HG02885 (cell line): Measurements from ENCODE around the gene GJC3.
"Not testable (repeated sequence)": the region's sequence is repeated elsewhere in the genome, so short reads cannot be mapped to it uniquely, and the experiment has no call there.

Experiments
- ATAC-seq: cut with Tn5 transposase; IDR thresholded peaks from one replicate; pipeline ENCODE4 v1.9.1; 2021; ENCODE audit warnings: mild to moderate bottlenecking; ENCODE audit not compliant: unreplicated experiment, poor library complexity

The GJC3 gene, protein sequence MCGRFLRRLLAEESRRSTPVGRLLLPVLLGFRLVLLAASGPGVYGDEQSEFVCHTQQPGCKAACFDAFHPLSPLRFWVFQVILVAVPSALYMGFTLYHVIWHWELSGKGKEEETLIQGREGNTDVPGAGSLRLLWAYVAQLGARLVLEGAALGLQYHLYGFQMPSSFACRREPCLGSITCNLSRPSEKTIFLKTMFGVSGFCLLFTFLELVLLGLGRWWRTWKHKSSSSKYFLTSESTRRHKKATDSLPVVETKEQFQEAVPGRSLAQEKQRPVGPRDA

DNA sequence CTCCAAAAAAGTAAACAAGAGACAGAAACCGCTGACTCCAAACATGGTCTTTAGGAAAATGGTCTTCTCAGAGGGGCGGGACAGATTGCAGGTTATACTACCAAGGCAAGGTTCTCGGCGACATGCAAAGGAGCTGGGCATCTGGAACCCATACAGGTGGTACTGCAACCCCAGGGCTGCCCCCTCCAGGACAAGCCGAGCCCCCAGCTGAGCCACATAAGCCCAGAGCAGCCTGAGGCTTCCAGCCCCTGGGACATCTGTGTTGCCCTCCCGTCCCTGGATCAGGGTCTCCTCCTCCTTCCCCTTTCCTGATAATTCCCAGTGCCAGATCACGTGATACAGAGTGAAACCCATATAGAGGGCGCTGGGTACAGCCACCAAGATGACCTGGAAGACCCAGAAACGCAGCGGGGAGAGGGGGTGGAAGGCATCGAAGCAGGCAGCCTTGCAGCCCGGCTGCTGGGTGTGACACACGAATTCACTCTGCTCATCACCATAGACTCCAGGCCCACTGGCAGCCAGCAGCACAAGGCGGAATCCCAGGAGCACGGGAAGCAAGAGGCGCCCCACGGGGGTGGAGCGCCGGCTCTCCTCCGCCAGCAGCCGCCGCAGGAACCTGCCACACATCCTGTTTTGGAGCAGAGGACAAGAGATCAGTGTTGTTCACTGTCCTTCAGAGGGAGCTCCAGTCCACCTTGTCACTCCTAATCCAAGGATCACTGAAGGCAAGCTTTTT, at the start of gene GJC3:
TSS of gene GJC3 (minus strand) at position 627 of the 736 bp plus-strand sequence. CDS start at position 627, 0 bp downstream.
- ATAC-seq, result no peak

DNA sequence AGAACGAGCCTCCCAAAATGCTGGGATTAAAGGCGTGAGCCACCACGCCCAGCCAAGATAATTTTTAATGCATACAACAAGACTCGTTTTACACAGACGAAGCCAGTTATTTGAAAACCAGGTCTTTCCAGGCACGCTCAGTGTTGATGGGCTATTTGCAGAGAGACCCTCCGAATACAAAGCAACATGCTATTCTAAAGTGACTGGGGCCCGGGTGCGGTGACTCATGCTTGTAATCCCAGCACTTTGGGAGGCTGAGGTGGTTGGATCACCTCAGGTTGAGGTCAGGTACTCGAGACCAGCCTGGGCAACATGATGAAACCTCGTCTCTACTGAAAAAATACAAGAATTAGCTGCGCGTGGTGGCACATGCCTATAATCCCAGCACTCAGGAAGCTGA, 47.2 kb upstream of the GJC3 start:
- ATAC-seq, result no peak

DNA sequence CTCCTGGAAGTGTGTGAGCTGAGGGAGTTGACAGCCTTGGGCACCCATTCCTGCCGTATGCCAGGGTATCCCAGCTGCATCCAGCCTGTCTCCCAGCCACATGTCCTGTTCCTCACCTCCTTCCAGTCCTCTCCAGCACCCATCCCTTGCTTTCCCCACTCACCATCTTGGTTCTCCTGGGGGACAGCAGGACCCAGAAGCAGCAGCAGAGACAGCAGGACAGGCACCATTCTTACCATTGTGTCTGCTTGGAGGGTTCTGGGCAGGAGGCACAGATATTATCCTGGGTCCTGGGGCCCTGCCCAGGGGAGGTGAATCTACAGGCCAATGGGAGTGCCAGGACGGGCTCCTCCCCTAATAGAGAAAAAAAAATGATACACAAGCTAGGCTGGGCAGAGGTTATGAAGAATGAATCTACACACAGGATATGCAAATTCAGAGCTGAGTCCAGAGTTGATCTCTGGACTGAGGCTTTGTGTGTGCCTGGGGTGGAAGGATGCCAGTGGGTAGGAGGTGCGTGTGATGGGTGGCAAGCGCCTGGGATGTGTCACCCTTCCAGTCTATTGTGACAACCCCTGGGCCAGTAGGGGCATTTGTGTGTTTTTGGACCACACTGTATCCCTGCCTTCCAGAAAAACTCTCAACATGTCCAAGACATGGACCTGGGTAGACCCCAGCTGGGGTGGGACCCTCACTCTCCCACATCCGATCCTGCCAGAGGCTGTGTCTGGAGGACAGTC, 46.5 kb upstream of the GJC3 start, which contains the start of gene AZGP1:
TSS of gene AZGP1 (minus strand) at position 250 of the 740 bp plus-strand sequence. CDS start at position 239, 11 bp downstream.
- ATAC-seq, result no peak

DNA sequence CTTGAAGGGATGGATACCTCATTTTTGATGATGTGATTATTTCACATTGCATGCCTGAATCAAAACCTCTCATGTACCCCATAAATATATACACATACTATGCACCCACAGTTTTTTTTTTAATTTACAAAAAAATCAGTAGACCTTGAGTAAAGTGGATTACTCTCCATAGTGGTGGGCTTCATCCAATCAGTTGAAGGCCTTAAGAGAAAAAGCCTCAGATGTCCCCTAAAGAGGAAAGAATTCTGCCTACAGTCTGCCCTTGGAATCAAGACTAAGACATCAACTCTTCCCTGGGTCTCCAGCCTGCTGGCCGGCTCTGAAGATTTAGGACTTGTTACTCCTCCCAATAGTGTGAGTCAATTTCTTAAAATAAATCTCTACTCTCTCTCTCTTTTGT, 45.3 kb upstream of the GJC3 start:
- ATAC-seq, result no peak

DNA sequence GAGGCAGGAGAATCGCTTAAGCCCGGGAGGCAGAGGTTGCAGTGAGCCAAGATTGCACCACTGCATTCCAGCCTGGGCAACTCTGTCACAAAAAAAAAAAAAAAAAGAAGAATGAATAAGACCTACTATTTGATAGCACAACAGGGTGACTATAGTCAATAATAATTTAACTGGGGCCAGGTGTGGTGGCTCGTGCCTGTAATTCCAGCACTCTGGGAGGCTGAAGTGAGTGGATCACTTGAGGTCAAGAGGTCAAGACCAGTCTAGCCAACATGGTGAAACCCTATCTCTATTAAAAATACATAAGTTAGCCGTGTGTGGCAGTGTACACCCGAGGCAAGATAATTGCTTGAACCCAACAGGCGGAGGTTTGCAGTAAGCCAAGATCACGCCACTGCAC, 44.4 kb upstream of the GJC3 start:
- not testable (repeated sequence) for ATAC-seq

DNA sequence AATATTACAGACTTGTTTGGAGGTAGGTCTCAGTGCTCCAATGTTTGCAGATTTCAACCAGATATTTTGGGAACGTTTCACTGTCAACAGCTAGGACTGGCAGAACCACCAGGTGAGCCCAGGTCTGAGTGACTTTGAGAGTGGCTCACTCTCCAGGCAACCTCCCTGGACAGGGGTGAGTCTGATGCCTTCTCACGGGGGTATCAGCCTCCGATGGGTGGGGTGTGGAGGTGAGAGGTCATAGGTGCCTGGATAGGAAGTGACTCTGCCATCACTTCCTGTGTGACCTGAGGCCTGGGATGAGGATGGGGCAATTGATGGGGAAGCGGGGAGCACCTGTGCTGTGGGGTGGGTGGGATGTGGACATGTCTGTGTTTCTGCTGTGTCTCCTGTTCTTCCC, 41.8 kb upstream of the GJC3 start:
- no peak for ATAC-seq

DNA sequence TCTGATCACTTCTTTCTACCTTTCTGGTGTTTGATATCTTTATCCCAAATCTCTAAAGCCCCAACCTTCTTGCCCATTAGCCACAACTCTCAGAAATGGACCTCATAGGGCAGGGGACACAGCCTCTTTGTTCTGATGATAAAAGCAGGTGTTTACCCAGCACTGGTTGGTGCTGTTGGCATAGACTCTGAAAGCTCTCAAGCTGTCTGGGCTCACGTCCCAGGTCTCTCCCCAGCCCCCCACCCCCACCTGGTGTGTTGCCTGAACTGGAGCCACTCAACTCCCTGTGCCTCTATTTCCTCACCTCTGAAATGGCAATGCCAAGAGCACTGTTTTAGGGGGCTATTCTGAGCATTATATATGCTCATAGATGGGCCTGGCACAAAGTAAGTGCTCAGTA, 40.4 kb upstream of the GJC3 start:
- ATAC-seq, result not testable (repeated sequence)

DNA sequence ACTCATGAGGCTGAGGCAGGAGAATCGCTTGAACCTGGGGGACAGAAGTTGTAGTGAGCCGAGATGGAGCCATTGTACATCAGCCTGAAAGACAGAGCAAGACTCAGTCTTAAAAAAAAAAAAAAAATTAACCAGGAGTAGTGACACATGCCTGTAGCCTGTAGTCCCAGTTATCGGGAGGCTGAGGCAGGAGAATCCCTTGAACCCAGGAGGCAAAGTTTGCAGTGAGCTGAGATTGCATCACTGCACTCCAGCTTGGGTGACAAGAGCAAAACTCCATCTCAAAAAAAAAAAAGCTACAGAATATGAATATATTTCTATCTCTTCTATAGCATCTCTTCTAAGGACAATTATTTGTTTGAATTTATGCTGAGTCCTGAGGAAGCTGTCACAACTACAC, 39.9 kb upstream of the GJC3 start:
- ATAC-seq, result no peak

DNA sequence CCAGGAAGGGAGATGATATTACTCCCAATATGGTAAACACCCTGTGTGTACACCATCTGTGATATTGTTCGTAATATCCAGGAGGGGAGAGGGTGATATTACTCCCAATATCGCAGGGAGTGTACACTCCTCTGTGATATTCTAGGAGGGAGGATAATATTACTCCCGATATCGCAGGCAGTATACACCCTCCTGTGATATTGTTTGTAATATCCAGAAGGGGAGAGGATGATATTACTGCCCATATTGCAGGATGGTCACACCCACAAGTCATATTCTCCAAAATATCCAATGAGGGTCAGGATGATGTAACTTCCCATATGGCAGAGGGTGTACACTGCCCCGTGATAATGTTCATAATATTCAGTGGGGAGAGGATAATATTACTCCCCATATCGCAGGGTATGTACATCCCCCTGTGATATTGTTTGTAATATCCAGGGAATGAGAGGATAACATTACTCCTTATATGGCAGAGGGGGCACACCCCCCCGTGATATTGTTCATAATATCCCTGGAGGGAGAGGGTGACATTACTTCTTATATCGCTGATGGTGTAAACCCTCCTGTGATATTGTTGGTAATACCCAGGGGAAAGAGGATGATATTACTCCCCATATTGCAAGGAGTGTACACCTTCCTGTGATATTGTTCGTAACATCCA, 29.3 kb upstream of the GJC3 start:
- no peak for ATAC-seq

DNA sequence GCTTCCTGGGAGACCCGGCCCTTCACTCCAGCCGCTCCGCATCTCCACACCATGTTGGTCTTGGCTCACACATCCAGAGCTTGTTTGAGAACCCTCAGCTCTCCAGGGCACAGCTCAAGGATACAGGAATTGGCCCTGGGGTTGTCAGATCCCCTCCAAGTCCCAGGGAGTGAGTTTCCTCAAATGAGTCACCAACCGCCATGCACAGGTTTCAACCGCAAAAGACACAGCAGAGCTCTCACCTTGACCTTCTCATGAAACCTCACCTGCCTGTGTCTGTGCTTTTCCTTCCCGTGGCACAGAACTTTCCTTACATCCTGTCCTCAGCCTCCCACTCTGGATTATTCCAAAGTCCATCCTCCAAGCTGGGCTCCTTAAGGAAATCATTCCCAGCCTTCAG, 25.8 kb upstream of the GJC3 start:
- ATAC-seq, result no peak

DNA sequence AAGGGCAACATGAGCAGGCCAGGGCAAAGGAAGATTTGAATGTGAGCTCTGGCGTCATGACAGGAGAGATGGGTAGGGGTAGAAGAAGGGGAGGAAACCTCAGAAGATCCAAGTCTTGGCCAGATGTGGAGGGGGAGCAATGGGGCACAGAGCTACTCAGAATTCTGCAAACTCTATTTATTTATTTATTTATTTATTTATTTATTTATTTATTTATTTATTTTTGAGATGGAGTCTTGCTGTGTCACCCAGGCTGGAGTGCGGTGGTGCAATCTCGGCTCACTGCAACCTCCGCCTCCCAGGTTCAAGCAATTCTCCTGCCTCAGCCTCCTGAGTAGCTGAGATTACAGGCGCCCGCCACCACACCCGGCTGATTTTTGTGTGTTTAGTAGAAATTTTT, 25.2 kb upstream of the GJC3 start:
- ATAC-seq, result not testable (repeated sequence)

DNA sequence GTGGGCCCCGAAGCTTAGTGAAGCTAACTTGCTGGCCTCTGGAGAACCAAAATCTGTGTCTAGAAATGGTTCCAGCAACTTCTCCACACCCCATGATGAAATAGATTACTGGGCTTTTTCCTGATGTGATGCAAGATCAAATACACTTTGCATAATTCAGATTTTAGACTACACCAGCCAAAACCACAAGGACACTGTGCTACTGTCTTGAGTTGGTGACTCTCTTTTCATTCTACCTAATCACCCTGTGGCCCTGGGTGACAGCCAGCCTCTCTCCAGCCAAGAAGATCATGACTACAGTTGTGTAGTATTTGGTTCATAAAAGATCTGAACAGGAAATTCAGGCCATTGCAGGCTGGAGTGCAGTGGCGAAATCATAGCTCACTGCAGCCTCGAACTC, 24.2 kb upstream of the GJC3 start:
- no peak for ATAC-seq

DNA sequence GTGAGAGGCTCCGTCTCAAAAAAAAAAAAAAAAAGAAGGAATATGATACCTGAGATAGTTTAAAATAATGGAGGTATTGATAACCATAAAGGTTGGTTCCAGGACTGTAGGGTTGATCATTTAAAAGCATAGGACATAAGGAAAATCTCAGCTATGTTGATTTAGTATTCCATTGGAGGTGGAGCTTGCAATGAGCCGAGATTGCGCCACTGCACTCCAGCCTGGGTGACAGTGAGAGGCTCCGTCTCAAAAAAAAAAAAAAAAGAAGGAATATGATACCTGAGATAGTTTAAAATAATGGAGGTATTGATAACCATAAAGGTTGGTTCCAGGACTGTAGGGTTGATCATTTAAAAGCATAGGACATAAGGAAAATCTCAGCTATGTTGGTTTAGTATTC, 23.2 kb upstream of the GJC3 start:
- ATAC-seq, result not testable (repeated sequence)

DNA sequence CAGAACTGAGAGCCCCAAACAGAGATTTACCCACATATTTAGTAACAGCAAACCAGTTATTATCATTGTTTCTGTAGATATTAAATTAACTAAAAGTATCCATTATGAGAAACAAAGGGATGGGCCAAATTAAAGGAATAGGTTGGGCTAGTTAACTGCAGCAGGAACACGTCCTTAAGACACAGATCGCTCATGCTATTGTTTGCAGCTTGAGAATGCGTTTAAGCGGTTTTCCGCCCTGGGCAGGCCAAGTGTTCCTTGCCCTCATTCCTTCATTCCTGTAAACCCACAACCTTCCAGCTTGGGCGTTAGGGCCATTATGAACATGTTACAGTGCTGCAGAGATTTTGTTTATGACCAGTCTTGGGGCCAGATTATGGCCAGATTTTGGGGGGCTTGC, 21.4 kb upstream of the GJC3 start:
- not testable (repeated sequence) for ATAC-seq

DNA sequence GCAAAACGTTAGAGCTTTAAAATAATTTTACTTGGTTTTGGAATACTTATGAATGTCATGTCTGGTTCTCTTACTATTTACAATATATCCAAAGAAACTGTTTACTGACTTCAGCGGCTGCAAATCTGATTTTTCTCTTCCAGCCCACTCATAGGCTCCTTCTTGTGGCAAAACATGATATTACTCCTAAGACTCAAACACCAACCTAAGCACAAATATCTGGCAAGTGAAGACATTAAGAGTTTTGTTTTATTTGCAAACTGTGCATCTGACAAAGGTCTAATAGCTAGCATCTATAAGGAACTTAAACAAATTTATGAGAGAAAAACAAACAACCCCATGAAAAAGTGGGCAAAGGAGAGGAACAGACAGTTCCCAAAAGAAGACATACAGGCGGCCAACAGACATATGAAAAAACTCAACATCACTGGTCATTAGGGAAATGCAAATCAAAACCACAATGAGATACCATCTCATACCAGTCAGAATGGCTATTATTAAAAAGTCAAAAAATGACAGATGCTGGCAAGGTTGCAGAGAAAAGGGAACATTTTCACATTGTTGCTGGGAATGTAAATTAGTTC, 20.3 kb upstream of the GJC3 start:
- no peak for ATAC-seq

DNA sequence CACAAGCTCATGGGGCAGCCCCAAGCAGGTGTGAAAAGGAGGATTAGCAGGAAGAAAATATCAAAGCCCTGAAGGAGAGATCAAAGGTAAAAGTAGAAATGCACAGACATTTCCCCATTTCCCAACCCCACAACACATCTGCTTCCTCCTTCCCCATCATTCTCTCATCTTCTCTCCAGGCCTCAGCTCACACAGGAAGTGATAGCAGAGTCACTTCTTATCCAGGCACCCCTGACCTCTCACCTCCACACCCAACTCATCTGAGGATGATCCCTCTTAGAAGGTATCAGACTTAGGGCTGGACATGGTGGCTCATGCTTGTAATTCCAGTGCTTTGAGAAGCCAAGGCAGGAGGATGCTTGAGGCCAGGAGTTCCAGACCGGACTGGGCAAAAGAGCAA, 18.2 kb upstream of the GJC3 start:
- ATAC-seq, result no peak

DNA sequence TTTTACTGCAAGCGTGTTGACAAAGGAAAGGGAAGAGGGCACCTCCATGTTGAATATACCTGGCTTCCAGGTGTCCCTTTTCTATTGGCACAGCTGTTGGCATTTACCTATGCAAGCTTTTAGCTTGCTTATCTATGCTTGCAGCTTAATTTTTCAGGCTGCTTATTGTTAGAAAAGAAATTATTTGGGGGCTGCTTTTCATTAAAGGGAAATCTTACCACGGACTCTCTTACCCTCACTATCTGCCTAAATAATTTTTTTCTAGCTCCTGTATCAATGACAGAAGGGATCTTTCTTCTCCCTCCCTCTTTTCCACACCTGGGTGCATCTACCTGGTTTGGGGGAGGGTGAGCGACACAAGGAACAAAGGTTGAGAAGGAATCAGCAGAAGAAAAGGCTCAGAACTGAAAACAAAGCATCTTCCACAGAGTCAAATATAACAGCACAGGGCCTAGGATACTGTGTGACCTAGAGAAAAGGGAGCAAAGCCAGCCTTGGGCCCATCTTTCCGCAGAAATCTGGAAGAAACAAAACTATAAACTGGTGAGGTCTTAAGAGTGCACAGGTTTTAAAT, 15.2 kb upstream of the GJC3 start:
- no peak for ATAC-seq

DNA sequence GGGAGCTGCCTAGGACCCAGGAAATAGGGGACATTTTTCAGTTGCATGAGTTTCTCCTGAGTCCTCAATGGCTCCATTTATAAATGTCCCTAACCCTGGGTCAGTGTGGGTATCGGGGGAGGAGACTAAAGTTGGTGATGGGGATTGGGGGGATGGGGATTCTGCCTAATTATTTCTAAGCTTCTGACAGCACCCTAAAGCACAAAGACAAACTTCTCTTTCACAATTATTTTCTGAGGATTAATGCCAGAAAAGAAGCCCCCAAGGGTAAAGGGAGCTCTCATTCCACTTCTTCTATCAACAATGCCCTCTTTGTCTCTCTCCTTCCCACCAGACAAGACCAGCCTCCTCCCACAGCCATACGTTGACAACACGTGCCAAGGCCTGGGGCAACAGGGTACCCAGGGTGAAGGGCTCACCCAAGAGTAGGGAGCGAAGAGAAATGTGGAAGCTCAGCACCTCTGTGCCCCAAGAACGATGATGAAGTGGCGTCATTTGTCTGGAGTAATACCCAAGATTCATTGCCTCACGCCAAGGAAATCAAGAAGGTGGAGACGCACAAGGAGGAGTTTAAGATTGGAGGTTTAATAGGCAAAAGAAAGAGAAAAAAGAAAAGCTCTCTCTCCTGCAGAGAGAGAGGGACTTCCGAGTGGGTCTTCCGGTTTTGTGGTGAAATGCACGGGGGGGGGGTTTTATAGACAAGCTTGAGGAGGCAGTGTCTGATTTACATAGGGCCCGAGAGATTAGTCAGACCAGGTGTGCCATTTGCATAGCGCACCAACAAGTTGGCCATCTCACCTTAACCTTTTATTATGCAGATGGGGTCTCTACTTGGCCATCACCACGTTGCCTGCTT, 14.4 kb upstream of the GJC3 start:
- ATAC-seq, result no peak

DNA sequence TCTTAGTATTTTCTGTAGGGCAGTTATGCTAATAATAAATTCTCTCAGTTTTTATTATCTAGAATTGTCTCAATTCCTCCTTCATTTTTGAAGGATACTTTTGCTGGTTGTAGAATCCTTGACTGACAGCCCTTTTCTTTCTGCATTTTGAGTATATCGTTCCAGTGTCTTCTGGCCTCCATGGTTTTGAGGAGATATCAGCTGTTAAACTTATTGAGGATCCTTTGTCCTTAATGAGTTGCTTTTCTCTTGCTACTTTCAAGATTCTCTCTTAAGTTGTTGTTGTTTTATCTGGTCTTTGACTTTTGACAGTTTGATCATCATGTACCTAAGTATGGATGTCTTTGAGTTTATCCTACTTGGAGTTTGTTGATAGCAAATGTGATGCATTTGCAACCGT, 8.9 kb upstream of the GJC3 start:
- ATAC-seq, result no peak
